Glomerular visceral epithelial cell (primary cell): ENCODE results near the gene TRIM7.

Experiments
- DNase-seq: peaks from one replicate; pipeline ENCODE4 v3.0.0-alpha.2; 2016; ENCODE audit errors: extremely low spot score

The TRIM7 gene

GRCh38 chr5:181171782-181172181 is 33.2 kb downstream of the TRIM7 start:
- peak; percentile 47 for DNase-seq

GRCh38 chr5:181170996-181171395 is 34.0 kb downstream of the TRIM7 start:
- DNase-seq, result peak; percentile 84

GRCh38 chr5:181170237-181170825 is 34.7 kb downstream of the TRIM7 start:
- peak; percentile 37 for DNase-seq

- peak; percentile 70 for DNase-seq
These were observed 35.3 kb downstream of the TRIM7 start for GRCh38 chr5:181169459-181170236.

GRCh38 chr5:181168595-181169118 is 36.3 kb downstream of the TRIM7 start:
- no peak for DNase-seq

- DNase-seq, result no peak
These were observed 37.0 kb downstream of the TRIM7 start for GRCh38 chr5:181167814-181168488.

- DNase-seq, result no peak
These were observed 37.9 kb downstream of the TRIM7 start for GRCh38 chr5:181166812-181167733.

- DNase-seq, result no peak
These were observed 40.7 kb downstream of the TRIM7 start for GRCh38 chr5:181164076-181164952.

- no peak for DNase-seq
These were observed 41.4 kb downstream of the TRIM7 start for GRCh38 chr5:181163487-181164075.

- no peak for DNase-seq
These were observed 43.3 kb downstream of the TRIM7 start for GRCh38 chr5:181161534-181162175.

GRCh38 chr5:181160755-181161533 is 44.1 kb downstream of the TRIM7 start:
- peak; percentile 27 for DNase-seq

- DNase-seq, result no peak
These were observed 44.7 kb downstream of the TRIM7 start for GRCh38 chr5:181160152-181160754.

- peak; percentile 86 for DNase-seq
These were observed 45.5 kb downstream of the TRIM7 start for GRCh38 chr5:181159286-181160151.

GRCh38 chr5:181158869-181159268 is 46.1 kb downstream of the TRIM7 start:
- DNase-seq, result no peak

- no peak for DNase-seq
These were observed 48.2 kb downstream of the TRIM7 start for GRCh38 chr5:181156758-181157157.

GRCh38 chr5:181153814-181154213 is 51.2 kb downstream of the TRIM7 start:
- DNase-seq, result no peak

GRCh38 chr5:181152406-181152805 is 52.6 kb downstream of the TRIM7 start:
- peak; percentile 59 for DNase-seq
